Fibroblast of the aortic adventitia (primary cell): Measurements from ENCODE around the gene LANCL1. TPM values are rescaled to one million over a fixed set of nuclear protein-coding genes. Genes with fewer than 3 reads are reported as not detected.

ENCODE experiments used
- DNase-seq: peaks from one replicate; pipeline ENCODE4 v3.0.0-alpha.2; 2010; ENCODE audit warnings: low read depth
- H3K4me3 ChIP-seq: 2 replicates; pipeline ENCODE4 v1.5.1; 2011; ENCODE audit warnings: low read depth, mild to moderate bottlenecking, control low read depth, low read length, moderate library complexity
- total RNA-seq: library from RNA; depleted of rRNA; stranded (reverse); fragments of >200 nt; gene quantifications from 2 replicates; pipeline ENCODE4 v1.2.3, GENCODE V29; 2012; ENCODE audit warnings: low replicate concordance
- TF ChIP-seq, protein P1 (sequence below): IDR thresholded peaks from 2 replicates; pipeline ENCODE4 v1.5.1; 2011; ENCODE audit warnings: mild to moderate bottlenecking, low read length, control low read depth, inconsistent platforms; ENCODE audit not compliant: insufficient read depth

LANCL1 gene
- total RNA-seq, 1 donor: 58.2 TPM

DNA sequence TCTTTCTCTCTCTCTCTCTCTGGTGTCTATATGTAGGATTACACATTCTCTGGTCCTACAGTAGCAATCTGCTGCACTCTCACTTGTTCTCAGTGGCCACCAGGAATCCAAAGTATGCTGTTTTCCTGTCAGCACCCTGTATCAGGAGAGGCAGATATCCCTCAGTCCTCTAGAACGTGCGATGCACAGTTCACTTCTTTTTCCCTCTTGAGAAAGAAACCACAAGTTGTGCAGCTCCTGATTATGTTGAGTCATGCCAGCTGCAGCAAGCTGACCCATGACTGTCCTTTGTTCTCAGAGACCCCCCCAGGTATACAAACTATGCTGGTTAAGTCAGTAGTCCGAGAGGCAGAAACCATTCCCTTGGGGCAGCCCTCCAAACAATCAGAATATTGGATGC is 54.6 kb downstream of the LANCL1 start:
- DNase-seq: peak; percentile 26
- TF ChIP-seq, protein P1, sequence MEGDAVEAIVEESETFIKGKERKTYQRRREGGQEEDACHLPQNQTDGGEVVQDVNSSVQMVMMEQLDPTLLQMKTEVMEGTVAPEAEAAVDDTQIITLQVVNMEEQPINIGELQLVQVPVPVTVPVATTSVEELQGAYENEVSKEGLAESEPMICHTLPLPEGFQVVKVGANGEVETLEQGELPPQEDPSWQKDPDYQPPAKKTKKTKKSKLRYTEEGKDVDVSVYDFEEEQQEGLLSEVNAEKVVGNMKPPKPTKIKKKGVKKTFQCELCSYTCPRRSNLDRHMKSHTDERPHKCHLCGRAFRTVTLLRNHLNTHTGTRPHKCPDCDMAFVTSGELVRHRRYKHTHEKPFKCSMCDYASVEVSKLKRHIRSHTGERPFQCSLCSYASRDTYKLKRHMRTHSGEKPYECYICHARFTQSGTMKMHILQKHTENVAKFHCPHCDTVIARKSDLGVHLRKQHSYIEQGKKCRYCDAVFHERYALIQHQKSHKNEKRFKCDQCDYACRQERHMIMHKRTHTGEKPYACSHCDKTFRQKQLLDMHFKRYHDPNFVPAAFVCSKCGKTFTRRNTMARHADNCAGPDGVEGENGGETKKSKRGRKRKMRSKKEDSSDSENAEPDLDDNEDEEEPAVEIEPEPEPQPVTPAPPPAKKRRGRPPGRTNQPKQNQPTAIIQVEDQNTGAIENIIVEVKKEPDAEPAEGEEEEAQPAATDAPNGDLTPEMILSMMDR: no peak
- no peak overlapping the region for H3K4me3 ChIP-seq

DNA sequence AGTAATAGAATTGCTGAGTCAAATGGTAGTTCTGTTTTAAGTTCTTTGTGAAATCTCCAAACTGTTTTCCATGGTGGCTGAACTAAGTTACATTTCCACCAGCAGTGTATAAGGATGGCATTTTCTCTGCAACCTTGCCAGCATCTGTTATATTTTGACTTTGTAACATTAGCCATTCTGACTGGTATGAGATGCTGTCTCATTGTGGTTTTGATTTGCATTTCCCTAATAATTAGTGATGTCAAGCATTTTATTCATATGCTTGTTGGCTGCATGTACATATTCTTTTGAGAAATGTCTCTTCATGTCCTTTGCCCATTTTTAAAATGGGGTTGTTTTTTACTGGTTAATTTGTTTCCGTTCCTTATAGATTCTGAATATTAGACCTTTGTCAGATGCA is 63.9 kb downstream of the LANCL1 start:
- no peak for DNase-seq
- H3K4me3 ChIP-seq: no peak overlapping the region
- TF ChIP-seq, protein P1: no peak

DNA sequence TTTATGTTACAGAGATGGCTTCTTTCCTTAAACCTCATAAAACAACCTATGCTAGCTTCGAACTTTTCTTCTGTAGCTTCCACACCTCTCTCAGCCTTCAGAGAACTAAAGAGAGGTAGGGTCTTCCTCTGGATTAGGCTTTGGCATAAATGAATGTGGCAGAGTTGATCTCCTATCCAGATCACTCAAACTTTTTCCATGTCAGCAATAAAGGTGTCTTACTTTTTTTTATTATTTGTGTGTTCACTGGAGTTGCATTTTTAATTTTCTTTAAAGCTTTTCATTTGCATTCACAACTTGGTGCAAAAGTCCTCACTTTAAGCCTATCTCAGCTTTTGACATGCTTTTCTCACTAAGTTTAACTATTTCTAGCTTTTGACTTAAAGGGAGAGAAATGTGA is 66.0 kb downstream of the LANCL1 start:
- no peak for DNase-seq
- TF ChIP-seq, protein P1: no peak
- H3K4me3 ChIP-seq: no peak overlapping the region

DNA sequence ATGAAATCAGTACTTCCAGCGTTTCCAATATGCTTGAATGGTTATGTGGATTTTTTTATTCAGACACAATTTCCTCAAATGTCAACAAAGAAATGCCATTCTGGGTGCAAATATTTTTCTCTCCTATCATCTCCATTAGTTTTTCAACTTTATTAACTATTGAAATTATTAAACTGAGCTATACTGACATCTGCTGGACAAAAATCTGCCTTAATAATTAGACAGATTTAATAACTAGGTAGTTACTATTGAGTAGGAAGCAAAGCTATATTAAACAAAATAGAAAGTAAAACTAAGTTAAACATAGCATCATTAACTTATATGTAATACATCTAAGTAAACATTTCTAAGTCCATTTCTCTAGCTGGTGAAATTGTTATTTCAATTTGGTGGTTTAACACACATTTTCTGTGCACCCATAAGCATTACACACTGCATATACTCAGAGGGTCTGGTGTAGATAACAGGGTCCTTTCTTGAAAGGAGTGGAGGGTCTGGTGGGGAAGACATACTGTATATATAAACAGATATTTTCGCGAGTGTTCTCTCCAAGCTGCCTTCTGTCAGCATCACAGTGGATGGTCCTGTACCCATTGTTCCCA is 77.0 kb downstream of the LANCL1 start:
- TF ChIP-seq, protein P1: peak; percentile 36
- peak; percentile 35 for DNase-seq
- H3K4me3 ChIP-seq: no peak overlapping the region

GRCh38 chr2:210392469-210392881 is 84.1 kb downstream of the LANCL1 start:
- DNase-seq: no peak
- TF ChIP-seq, protein P1: no peak
- no peak overlapping the region for H3K4me3 ChIP-seq

GRCh38 chr2:210389856-210390255 is 86.7 kb downstream of the LANCL1 start:
- TF ChIP-seq, protein P1: no peak
- no peak overlapping the region for H3K4me3 ChIP-seq
- no peak for DNase-seq

DNA sequence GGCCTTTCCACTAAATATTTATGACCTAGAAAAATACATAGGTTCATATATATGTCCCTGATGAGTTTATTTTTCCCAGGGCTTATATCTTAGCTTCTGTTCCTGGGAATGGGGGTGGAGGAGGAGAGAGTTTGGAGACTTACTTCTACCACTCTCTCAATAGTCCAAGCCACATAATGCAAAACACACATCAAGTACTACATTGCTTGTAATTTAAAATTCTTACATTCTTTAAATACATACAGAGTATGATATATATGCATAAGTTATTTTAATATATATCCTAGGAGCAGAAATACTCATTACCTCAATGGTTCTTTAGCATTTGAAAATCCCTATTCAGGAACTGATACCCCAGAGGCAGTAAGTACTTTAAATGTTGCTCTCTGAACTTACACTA is 88.4 kb downstream of the LANCL1 start:
- H3K4me3 ChIP-seq: no peak overlapping the region
- DNase-seq: no peak
- TF ChIP-seq, protein P1: no peak
